ENCODE measurements around the gene SDK1. TPM values are rescaled to one million over a fixed set of nuclear protein-coding genes. Genes with fewer than 3 reads are reported as not detected.

Gene SDK1
- total RNA-seq, 2 donors from 2014 or later = 19.8 to 32.4 TPM

GRCh38 chr7:3497796-3498195 is 196.7 kb downstream of the SDK1 start:
- TF ChIP-seq POLR2A (IDR thresholded peaks at IDR 0.05) = no peak
- TF ChIP-seq, protein P1, sequence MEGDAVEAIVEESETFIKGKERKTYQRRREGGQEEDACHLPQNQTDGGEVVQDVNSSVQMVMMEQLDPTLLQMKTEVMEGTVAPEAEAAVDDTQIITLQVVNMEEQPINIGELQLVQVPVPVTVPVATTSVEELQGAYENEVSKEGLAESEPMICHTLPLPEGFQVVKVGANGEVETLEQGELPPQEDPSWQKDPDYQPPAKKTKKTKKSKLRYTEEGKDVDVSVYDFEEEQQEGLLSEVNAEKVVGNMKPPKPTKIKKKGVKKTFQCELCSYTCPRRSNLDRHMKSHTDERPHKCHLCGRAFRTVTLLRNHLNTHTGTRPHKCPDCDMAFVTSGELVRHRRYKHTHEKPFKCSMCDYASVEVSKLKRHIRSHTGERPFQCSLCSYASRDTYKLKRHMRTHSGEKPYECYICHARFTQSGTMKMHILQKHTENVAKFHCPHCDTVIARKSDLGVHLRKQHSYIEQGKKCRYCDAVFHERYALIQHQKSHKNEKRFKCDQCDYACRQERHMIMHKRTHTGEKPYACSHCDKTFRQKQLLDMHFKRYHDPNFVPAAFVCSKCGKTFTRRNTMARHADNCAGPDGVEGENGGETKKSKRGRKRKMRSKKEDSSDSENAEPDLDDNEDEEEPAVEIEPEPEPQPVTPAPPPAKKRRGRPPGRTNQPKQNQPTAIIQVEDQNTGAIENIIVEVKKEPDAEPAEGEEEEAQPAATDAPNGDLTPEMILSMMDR (IDR thresholded peaks at IDR 0.05) = no peak
- no peak overlapping the region for H3K27ac ChIP-seq
- no peaks in the 10 kb centered on the region for H3K27me3 ChIP-seq
- DNase-seq (no peak), ATAC-seq (no peak)
- peaks cover 10% of the 10 kb centered on the region for H3K4me1 ChIP-seq
- 72% methylated on average over 2 of the region's 2 CpGs for WGBS, 2 donors
- no peaks in the 10 kb centered on the region for H3K36me3 ChIP-seq (replicated peaks in 1 of 2; ENCODE audit: insufficient read depth in 1 of 2, low read depth in 2 of 2)
- H3K9me3 ChIP-seq = peaks cover 0 to 12% (median 0%) of the 10 kb centered on the region in 3 donors
- intact Hi-C loops (cut with DNase I) = no loop called here
- no peak overlapping the region for H3K4me3 ChIP-seq

DNA sequence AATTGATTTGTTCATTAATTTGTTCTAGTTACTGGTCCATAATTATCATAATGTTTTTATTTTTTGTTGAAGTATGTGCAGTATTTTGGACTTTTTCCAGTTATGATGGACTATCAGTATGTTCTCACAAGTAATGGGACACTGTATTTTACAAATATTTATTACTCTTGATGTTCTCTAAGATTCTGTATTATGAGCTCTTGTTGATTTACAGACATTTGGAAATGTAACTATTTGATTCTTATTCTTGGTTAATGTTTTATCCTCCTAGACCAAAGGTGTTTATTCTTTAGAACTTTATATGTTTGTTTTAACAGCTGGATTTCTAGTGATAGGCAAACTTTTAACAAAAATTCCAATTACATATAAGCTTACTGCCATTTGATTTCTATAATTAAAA is 200.6 kb downstream of the SDK1 start:
- ATAC-seq (no peak), DNase-seq (no peak)
- Histone ChIP-seq H3K9me3 (peaks cover 0 to 15% (median 0%) of the 10 kb centered on the region in 3 donors), H3K27me3 (no peaks in the 10 kb centered on the region), H3K4me3 (no peak overlapping the region), H3K27ac (peak overlapping the region in 1 of 4 donors; percentile 14), H3K4me1 (no peaks in the 10 kb centered on the region), H3K36me3 (replicated peaks in 1 of 2; ENCODE audit: insufficient read depth in 1 of 2, low read depth in 2 of 2) (no peaks in the 10 kb centered on the region)
- TF ChIP-seq POLR2A (IDR thresholded peaks at IDR 0.05) = no peak
- TF ChIP-seq, protein P1 (IDR thresholded peaks at IDR 0.05) = no peak
- intact Hi-C loops (cut with DNase I) = no loop called here

- Histone ChIP-seq H3K4me1 (peaks cover under 1% of the 10 kb centered on the region), H3K9me3 (peaks cover 0 to 14% (median 0%) of the 10 kb centered on the region in 3 donors), H3K27ac (no peak overlapping the region), H3K27me3 (no peaks in the 10 kb centered on the region), H3K4me3 (no peak overlapping the region), H3K36me3 (replicated peaks in 1 of 2; ENCODE audit: insufficient read depth in 1 of 2, low read depth in 2 of 2) (no peaks in the 10 kb centered on the region)
- WGBS, 2 donors = 92 to 94% methylated on average over 1 of the region's 1 CpG
- intact Hi-C loops (cut with DNase I) = no loop called here
- TF ChIP-seq, protein P1 (IDR thresholded peaks at IDR 0.05) = no peak
- TF ChIP-seq POLR2A (IDR thresholded peaks at IDR 0.05) = no peak
- DNase-seq (no peak), ATAC-seq (no peak)
These were observed 203.3 kb downstream of the SDK1 start for GRCh38 chr7:3504384-3504783.

GRCh38 chr7:3510101-3511020 is 209.3 kb downstream of the SDK1 start:
- DNase-seq (no peak), ATAC-seq (no peak)
- H3K27ac ChIP-seq = peak overlapping the region in 1 of 4 donors; percentile 33
- no peaks in the 10 kb centered on the region for H3K36me3 ChIP-seq (replicated peaks in 1 of 2; ENCODE audit: insufficient read depth in 1 of 2, low read depth in 2 of 2)
- intact Hi-C loops (cut with DNase I) = no loop called here
- peaks cover 0 to 3% (median 0%) of the 10 kb centered on the region in 3 donors for H3K9me3 ChIP-seq
- H3K4me1 ChIP-seq = peaks cover 9% of the 10 kb centered on the region
- no peak overlapping the region for H3K4me3 ChIP-seq
- H3K27me3 ChIP-seq = no peaks in the 10 kb centered on the region
- 64 to 76% methylated on average over 11 of the region's 11 CpGs for WGBS, 2 donors
- TF ChIP-seq, protein P1 (IDR thresholded peaks at IDR 0.05) = no peak
- no peak for TF ChIP-seq POLR2A (IDR thresholded peaks at IDR 0.05)

Measured in body of pancreas (tissue), 4 donors.